Activated CD8-positive, alpha-beta memory T cell treated with anti-CD3 and anti-CD28 coated beads, Interleukin-2, amount 50 U/mL, for 4 hours (primary cell): ENCODE results near the gene PRKD3.
A peak's percentile ranks its signal among the peaks of the same experiment; 100 is the strongest.

Experiments
- DNase-seq: peaks from one replicate; pipeline ENCODE4 v3.0.0-alpha.2; 2020

PRKD3 gene

GRCh38 chr2:37324786-37325624 is at the start of gene PRKD3:
Gene PRKD3, minus strand, starts transcription at chr2:37324833. Its CDS starts 8,309 bp downstream, at chr2:37316524.
- DNase-seq: peak; percentile 57

GRCh38 chr2:37372000-37372399 is 47.4 kb upstream of the PRKD3 start:
- no peak for DNase-seq

- no peak for DNase-seq
Measured at GRCh38 chr2:37370666-37371065, 46.0 kb upstream of the PRKD3 start.

GRCh38 chr2:37367984-37368383 is 43.4 kb upstream of the PRKD3 start:
- DNase-seq: peak; percentile 26

GRCh38 chr2:37367310-37367709 is 42.7 kb upstream of the PRKD3 start:
- no peak for DNase-seq

- DNase-seq: peak; percentile 20
Measured at GRCh38 chr2:37366773-37367172, 42.1 kb upstream of the PRKD3 start.

- no peak for DNase-seq
Measured at GRCh38 chr2:37365669-37366068, 41.0 kb upstream of the PRKD3 start.

GRCh38 chr2:37364351-37364750 is 39.7 kb upstream of the PRKD3 start:
- DNase-seq: no peak

GRCh38 chr2:37361994-37362698 is 37.5 kb upstream of the PRKD3 start:
- DNase-seq: no peak

- no peak for DNase-seq
Measured at GRCh38 chr2:37361216-37361815, 36.7 kb upstream of the PRKD3 start.

GRCh38 chr2:37358466-37358865 is 33.8 kb upstream of the PRKD3 start:
- DNase-seq: no peak

- DNase-seq: no peak
Measured at GRCh38 chr2:37357530-37357929, 32.9 kb upstream of the PRKD3 start.

GRCh38 chr2:37357069-37357468 is 32.4 kb upstream of the PRKD3 start:
- DNase-seq: no peak

GRCh38 chr2:37356299-37356698 is 31.7 kb upstream of the PRKD3 start:
- DNase-seq: no peak

- DNase-seq: no peak
Measured at GRCh38 chr2:37355735-37356134, 31.1 kb upstream of the PRKD3 start.

GRCh38 chr2:37354531-37354930 is 29.9 kb upstream of the PRKD3 start:
- no peak for DNase-seq

GRCh38 chr2:37350034-37350433 is 25.4 kb upstream of the PRKD3 start:
- no peak for DNase-seq

- no peak for DNase-seq
Measured at GRCh38 chr2:37349231-37349860, 24.7 kb upstream of the PRKD3 start.

- DNase-seq: no peak
Measured at GRCh38 chr2:37348155-37348554, 23.5 kb upstream of the PRKD3 start.

- DNase-seq: peak; percentile 76
Measured at GRCh38 chr2:37344453-37345361, 20.1 kb upstream of the PRKD3 start, which contains the start of gene QPCT. Gene QPCT, plus strand, starts transcription at chr2:37344630. Its CDS starts 102 bp downstream, at chr2:37344732.

GRCh38 chr2:37343537-37344434 is 19.2 kb upstream of the PRKD3 start:
- no peak for DNase-seq
